PC-9 (cell line): ENCODE results near the gene SLC9A6.

Experiments used
- CTCF ChIP-seq: fragments of 200-600 bp; sonication (generic); conservative IDR thresholded peaks from 2 replicates; pipeline ENCODE4 v1.6.1; 2017; ENCODE audit warnings: mixed run types, antibody characterized with exemption, mild to moderate bottlenecking, moderate library complexity
- EZH2 ChIP-seq: fragments of 200-600 bp; sonication (generic); IDR thresholded peaks from 2 replicates; pipeline ENCODE4 v1.8.0; 2017; ENCODE audit warnings: antibody characterized with exemption, low read depth

GRCh38 chrX:135984791-135985156, 461 bp upstream of the SLC9A6 start:
- TF ChIP-seq CTCF (no peak), EZH2 (no peak)
